NCI-H187 (cell line): ENCODE results near the gene SRPX.

Experiments used
- DNase-seq, 2 experiments: peaks; one replicate each; lab custom pipeline; 2025; lab: John Stamatoyannopoulos, UW

Gene SRPX

DNA sequence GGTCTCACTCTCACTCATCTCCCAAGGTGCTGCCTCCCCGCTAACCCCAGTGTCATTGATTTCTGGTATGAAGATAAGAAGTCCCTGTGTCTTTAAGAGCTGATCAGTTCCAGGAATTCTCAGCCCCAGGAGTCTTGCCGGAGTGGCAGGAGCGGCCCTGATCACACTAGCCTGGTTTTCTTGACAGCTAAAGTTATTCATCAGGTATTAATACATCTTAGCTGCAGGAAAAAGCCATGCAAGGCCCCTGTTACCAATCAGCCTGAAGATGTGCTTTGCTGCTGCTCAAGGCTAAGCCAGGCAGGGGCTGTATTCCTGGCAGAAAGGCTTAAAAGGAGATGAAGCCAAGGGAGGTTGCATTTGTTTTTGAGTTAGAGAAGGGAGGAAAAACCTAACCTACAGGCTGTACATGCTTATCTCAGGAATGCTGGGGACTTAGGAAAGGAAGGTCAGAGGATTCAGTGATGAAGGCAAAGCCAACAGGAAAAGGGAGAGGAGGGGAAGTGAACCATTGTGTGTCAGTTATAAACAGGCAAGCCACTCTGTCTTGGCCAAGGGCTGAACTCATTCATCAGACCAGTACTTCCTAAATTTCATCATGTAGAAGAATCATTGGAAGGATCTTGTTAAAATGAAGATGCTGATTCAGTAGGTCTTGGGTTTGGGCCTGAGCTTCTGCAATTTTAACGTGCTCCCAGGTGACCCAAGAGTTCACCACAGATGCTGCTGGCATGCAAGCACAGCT, 8.6 kb downstream of the SRPX start:
- no peak for DNase-seq

DNA sequence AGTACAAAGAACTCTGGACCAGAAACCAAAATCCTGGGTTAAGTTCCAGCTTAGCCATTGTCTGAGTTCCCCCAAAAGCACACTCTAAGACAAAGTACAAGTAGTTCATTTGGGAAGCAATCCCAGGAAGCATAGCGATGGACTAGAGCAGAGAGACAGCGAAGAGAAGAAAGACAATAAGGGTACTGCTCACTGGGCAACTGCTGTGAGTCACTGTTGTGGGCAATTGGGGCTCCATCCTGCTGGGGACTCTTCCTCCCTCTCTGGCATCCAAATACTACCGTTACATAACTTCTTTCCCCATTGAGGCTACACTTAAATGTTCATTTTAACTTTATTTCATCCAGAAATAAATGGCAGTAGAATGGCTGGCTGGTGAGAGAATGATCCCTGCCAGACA, 14.1 kb downstream of the SRPX start:
- DNase-seq: no peak

GRCh38 chrX:38206036-38206435, 14.6 kb downstream of the SRPX start:
- DNase-seq: no peak

DNA sequence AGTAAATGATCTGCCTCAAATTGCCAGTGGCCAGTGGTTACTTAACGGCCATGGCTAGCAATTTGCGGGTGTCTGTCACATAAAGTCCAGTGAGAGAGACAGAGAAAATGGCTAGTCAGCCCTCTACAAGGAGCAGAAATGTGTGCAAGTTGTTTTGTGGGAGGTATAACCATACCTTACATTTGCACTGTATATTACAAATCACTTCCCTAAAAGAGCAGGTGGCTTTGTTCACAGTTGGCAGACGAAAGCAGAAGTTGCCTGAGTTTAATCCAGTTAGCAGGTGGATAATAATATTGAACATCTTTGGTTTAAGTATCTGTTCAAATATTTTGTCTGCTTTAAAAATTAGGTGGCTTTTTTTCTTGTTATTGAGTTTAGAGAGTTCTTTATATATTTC, 15.6 kb downstream of the SRPX start:
- no peak for DNase-seq

DNA sequence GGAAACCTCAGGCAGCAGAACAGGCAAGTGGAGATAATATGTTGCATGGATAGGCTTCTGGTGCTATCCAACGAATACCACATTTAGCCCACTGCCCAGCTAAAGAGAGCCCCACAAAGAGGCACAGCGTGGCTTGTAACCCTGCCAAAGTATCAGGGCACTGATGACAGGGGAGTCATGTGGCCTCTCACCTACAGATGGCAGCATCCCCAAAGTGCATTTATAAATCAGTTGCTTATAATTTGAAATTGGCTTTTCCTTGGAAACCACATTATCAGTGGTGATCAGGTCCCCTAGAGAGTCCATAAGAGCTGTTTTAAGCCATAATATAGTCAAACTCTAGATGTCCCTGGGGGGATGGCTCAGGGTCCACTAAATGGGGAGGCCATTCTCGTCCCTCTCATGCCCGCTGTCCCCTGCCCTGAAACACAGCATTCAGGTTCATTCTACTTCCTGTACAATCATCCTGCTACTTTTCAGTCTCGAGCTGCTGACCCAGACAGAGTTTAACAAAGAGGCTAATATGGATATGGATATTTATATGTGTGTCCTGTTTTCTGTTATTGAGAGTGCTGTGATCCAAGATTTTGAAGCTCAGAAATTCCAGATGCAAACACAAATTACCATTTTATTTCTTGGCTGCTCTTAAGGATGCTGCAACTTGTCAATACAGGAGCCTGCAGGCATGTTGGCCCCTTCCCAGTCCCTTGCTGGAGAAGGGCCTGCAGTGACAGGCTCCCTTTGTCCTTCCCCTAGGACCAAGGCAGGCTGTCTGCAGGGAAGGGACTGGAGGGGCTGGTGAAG, 28.5 kb downstream of the SRPX start:
- DNase-seq: no peak

GRCh38 chrX:38189431-38190250, 31.0 kb downstream of the SRPX start:
- DNase-seq: no peak

DNA sequence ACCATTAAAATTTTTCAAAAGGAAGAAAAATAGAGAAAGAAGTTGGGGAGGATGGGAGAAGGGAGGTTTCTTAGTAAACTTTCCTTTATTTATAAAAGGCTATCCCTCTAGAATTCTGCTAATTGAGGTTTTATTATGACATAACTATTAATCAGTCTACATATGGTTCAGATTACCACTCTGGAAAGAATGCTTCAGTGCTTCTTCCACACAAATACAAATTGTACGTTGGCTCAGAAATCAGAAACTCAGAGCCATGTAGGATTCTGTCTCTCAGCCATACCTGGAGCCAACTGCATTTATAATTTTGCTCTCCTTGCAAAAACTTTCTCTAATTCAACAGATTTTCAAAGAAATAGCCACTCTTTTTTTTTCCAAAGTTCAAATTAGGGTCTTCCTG, 37.1 kb downstream of the SRPX start:
- DNase-seq: no peak

DNA sequence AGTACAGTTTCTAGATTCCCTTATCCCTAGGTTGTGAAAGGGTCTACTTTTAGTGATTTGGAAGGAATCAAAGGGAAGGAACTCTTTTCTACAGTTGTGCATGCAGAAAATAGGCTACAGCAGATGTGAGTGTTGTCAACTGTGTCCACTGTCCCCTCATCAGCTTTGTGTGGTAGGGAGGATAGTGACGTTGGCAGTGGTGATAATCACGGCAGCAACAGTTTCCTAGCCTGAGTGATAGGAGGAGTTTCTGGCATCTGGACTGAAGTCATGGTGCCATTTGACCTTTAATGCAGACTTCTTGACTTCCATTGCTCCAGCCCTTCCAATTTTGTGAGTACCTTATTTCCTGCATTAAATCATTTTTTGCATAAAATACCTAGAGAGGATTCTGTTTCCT, 39.3 kb downstream of the SRPX start:
- no peak for DNase-seq

DNA sequence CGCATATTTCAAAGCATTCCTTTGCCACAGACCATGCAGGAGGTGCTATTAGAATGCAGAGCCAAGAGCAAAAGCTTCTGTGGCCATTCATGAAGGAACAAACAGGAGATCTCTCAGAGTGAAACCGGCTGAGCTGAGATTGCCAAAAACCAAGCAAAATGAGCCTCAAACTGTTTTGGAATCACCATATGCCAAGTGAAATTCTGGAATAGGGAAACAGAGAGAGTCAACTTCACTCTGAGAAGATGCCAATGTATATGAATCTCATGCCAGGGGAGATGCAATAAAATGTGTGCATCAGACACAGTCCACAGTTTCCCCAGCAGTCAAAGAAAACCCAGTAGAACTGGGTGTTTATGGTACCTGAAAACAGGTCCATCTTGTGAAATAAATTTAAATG, 42.3 kb downstream of the SRPX start:
- DNase-seq: no peak

DNA sequence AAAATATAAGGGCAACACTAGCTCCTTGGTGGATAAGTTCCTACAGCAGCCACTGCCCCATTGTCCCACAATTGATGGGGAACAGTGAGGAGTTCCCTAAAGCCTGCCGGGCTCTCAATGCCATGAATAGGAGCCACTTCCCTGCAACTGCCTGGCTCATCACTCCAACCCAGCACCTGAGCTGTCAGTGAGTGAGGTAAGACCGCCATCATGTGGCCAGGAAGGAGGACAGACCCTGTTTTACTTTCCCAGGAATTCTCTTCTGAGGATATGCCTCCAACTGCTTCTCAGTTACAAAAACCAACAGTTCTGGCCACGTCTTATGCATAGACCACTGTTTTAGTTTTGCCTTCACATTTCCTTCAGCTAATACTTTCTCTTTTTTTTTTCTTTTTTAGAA, 45.5 kb downstream of the SRPX start:
- DNase-seq: no peak

DNA sequence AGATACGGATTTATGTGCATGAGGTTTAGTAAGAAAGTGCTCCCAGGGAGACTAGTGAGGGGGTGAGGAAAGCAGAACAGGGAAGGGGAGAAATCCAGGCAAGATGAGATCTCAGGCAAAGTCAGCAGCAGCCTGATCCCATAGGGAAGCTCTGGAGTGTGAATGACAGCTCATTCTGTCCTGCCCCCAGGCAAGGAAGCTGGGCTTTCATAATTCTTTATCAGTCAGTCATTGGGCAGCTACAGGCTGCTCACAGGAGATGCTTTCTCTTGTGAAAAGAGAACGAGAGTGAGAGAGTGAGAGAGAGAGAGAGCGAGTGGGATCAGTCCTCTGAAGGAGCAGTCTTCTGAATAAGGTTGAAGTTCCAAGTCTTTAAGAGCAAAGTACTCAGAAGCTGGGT, 48.1 kb downstream of the SRPX start:
- no peak for DNase-seq

- no peak for DNase-seq
Observed at GRCh38 chrX:38170556-38170955, 50.1 kb downstream of the SRPX start.

GRCh38 chrX:38166478-38167083, 54.1 kb downstream of the SRPX start:
- no peak for DNase-seq

- DNase-seq: no peak
Observed at GRCh38 chrX:38165023-38165422, 55.6 kb downstream of the SRPX start.

DNA sequence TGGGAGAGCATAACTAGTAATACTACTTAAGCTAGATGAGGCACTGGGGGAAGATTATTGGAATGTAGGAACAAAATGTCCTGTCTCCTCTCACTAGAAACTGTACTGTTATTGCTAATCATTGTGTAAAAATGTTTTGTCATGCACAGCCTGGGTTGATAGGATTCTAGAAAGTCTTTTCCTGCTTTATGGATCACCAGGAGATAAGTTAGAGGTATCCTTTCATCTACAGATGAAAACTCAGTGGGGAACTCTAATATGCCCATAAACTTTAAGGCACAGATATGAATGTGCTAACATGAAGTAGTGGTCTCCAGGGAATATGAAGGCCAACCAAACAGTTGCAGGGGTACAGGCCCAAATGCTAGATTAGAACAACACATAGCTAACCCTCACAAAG, 57.5 kb downstream of the SRPX start:
- no peak for DNase-seq

GRCh38 chrX:38156838-38157237, 63.8 kb downstream of the SRPX start:
- no peak for DNase-seq

- DNase-seq: no peak
Observed at GRCh38 chrX:38154818-38155217, 65.9 kb downstream of the SRPX start.

DNA sequence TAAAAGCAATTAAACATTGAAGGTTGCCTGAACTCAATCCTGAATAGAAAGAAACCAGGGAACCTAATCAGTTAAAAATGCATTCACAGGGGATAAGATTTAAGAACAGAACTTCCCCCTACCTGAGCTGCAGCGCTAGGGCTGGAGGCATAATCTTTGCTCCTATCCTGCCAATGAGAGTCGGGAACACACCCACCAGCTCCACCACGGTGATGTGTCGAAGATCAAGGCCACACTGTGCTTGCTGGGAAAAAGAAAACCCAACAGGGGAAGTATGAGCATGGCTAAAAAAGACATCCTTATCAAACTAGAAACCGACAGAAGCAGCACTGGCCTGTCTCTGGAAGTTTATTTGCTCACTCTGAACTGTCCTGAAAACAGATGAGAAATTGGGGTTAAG, 66.3 kb downstream of the SRPX start:
- DNase-seq: no peak

DNA sequence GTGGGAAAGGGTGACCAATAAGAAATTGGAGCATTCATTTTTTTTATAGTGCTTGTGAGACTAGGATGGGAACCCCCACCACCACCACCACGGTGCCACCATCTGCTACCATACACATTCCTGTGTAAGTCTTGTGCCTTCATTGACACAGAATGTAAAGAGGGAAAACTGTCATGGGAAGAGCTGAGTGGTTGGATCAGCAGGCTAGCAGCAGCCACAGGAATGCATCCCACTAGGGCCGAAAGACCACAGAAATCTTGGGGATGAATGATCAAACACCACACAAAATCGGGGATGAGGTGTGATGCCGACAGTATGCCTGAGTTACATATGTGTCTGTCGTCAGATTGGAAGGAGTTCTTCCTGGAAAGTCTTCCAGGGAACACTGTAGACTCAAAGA, 69.2 kb downstream of the SRPX start:
- no peak for DNase-seq

DNA sequence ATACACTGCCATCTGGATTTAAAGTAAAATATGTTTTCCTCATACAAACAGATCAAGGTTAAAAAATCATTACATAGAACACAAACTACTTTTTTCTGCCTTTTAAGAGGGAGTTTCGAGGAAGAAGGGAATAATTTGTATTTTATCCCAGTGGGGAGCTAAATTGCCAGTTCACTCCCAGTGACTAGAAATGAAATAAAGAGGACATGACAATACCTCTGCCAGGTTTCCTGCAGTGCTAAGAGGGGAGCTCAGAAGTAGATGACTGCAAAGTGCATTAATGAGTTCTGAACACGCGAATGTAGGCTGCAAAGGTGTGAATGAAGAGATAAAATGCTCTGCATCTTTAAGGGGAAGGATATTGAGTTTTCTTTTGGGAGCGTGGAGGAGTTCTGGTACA, 69.7 kb downstream of the SRPX start:
- DNase-seq: no peak

DNA sequence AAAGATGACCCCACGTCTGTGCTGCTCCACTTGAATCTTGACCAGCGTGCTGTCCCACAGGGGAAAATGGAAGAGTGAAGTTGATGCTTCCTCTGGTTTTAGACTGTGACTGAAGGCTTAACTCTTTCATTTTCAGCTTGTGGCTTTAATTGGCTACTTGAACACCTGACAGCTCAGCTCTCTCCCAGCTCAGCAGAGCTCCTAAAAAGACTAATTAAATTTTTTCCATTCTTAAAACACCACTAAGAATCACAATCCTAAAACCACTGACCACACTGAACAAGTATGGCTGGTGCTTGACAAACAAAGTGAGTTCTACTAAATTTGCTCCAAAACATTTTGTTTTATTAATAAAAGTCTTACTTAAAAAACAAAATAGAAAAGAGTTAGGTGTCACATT, 71.7 kb downstream of the SRPX start:
- no peak for DNase-seq

GRCh38 chrX:38142610-38143009, 78.1 kb downstream of the SRPX start:
- no peak for DNase-seq
